Mammary epithelial cell (primary cell): ENCODE data around the gene CKAP5.

ENCODE experiments used
- CTCF ChIP-seq, 2 donors: IDR thresholded peaks in 1 of 2; conservative IDR thresholded peaks in 1 of 2; 2 replicates each; pipeline ENCODE4 v1.5.1; 2011 to 2012; ENCODE audit warnings: inconsistent platforms in 2 of 2, low read length in 2 of 2, mild to moderate bottlenecking in 2 of 2, control low read depth in 1 of 2, low read depth in 1 of 2; ENCODE audit not compliant: insufficient read depth in 1 of 2; ENCODE audit errors: extremely low read depth in 1 of 2
- EZH2 ChIP-seq: IDR thresholded peaks from 2 replicates; pipeline ENCODE4 v1.6.1; 2012; ENCODE audit warnings: low read length, inconsistent platforms, borderline replicate concordance

DNA sequence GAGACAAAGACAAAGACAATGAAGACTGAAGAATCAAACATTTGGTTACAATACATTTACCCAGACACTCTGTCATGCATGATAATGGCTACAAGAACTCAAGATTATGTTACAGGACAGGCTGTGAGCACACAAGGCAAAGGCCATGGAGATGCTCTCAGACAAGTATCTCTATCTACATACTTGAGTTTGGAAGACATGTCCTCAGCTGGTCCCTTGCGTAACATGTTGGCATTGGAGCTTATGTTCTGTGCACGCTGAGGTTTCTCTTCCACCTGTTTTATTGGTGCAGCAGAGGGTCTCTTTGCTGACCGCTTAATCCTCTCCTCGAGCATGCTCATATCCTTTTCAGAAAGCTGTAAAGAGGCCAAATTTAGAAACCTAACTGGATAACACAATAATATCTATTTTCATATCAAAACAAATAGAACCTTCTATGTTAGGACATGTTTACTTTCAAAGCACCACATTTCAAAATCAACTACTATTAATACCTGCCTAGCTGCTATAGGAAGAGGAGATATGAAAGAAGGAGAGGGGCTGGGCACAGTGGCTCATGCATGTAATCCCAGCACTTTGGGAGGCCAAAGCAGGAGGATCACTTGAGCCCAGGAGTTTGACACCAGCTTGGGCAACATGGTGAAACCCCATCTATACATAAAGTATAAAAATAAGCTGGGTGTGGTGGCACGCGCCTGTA, 85.5 kb downstream of the CKAP5 start:
- TF ChIP-seq CTCF (conservative IDR thresholded peaks at IDR 0.05 in 1 of 2, IDR thresholded peaks at IDR 0.05 in 1 of 2; ENCODE audit: extremely low read depth in 1 of 2, insufficient read depth in 1 of 2, low read depth in 1 of 2, low read length in 2 of 2) (no peak), EZH2 (no peak)
